Measurements from ENCODE around the gene NGEF. TPM values are rescaled to one million over a fixed set of nuclear protein-coding genes. Genes with fewer than 3 reads are reported as not detected.

NGEF gene
- total RNA-seq, 1 experiment from 2014 or later: 2.7 TPM

DNA sequence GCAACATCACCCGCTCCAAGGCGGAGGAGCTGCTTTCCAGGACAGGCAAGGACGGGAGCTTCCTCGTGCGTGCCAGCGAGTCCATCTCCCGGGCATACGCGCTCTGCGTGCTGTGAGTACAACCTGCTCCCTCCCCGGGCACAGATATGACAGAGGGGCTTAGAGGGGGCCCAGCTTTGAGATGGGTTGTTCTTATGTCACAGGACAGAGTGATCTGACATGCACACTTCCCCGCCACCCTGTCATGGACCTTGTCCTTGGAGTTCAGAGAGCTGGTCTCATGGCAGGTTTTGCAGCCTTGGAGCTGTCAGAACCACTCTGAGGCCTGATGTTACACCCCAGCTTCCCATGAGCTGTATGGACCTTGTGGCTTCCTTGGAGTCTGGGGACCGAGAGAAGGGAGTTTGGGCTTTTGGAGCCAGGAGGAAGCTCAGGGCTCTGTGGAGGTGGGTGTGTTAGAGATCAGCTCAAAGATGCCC lies 47.5 kb upstream of the NGEF start:
- BruUV-seq (replicated peaks): no TSS peak
- H3K4me1 Mint-ChIP-seq (ENCODE audit: insufficient read depth, unreplicated experiment): no peaks in the 10 kb centered on the region
- CTCF ChIA-PET: interaction anchor here (0.6 to 0.7 kb wide), 3 partner anchors 23 to 341 kb away, joined by 3 read pairs; no protein-coding TSS in a partner anchor
- TF ChIP-seq, protein P1, sequence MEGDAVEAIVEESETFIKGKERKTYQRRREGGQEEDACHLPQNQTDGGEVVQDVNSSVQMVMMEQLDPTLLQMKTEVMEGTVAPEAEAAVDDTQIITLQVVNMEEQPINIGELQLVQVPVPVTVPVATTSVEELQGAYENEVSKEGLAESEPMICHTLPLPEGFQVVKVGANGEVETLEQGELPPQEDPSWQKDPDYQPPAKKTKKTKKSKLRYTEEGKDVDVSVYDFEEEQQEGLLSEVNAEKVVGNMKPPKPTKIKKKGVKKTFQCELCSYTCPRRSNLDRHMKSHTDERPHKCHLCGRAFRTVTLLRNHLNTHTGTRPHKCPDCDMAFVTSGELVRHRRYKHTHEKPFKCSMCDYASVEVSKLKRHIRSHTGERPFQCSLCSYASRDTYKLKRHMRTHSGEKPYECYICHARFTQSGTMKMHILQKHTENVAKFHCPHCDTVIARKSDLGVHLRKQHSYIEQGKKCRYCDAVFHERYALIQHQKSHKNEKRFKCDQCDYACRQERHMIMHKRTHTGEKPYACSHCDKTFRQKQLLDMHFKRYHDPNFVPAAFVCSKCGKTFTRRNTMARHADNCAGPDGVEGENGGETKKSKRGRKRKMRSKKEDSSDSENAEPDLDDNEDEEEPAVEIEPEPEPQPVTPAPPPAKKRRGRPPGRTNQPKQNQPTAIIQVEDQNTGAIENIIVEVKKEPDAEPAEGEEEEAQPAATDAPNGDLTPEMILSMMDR (IDR thresholded peaks at IDR 0.05; ENCODE audit: unreplicated experiment): no peak
- no peak overlapping the region for H3K27ac Mint-ChIP-seq (ENCODE audit: low read depth, unreplicated experiment)
- POLR2A ChIA-PET: interaction anchor here (0.5 to 1.2 kb wide), 3 partner anchors 13 to 755 kb away, joined by 3 to 4 read pairs (median 3); no protein-coding TSS in a partner anchor
- DNase-seq (ENCODE audit: unreplicated experiment): no peak
- no peaks in the 10 kb centered on the region for H3K27me3 Mint-ChIP-seq (ENCODE audit: insufficient read depth, unreplicated experiment)
- intact Hi-C loops (cut with micrococcal nuclease): no loop called here
- H3K9me3 Mint-ChIP-seq (ENCODE audit: unreplicated experiment): no peaks in the 10 kb centered on the region
- H3K4me3 Mint-ChIP-seq (ENCODE audit: unreplicated experiment): no peak overlapping the region
- no peaks in the 10 kb centered on the region for H3K36me3 Mint-ChIP-seq (ENCODE audit: insufficient read depth, unreplicated experiment)

DNA sequence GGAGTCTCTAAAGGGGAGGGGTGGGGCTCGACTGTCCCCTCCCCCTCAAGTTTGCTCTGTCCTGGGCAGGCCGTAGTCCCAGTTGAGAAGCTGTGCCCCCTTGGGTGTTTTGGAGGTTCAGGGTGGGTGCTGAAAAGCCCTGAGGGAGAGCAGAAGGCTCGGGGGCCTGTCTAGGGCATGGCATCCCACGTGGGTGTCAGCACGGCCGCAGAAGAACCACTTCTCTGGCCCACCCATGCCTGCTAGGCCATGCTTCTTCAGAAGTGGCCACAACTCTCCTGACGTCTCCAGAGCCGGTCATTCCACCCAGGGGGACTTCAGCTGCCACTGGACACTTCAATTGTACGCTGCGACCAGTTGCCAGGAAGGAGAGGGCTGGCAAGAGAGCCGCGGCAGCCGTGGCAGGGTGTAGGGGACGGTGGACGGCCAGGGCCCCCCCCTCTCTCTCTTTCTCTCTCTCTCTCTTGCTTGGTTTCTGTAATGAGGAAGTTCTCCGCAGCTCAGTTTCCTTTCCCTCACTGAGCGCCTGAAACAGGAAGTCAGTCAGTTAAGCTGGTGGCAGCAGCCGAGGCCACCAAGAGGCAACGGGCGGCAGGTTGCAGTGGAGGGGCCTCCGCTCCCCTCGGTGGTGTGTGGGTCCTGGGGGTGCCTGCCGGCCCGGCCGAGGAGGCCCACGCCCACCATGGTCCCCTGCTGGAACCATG lies 46.9 kb upstream of the NGEF start, which contains the start of gene INPP5D:
Gene INPP5D (plus strand): TSS at position 546 of the 704 bp plus-strand sequence. CDS start 137 bp downstream, at position 683.
- POLR2A ChIA-PET: interaction anchor here (0.7 to 1.2 kb wide), 2 partner anchors 12 to 1904 kb away, joined by 3 to 4 read pairs; no protein-coding TSS in a partner anchor
- H3K4me1 Mint-ChIP-seq (ENCODE audit: insufficient read depth, unreplicated experiment): no peaks in the 10 kb centered on the region

DNA sequence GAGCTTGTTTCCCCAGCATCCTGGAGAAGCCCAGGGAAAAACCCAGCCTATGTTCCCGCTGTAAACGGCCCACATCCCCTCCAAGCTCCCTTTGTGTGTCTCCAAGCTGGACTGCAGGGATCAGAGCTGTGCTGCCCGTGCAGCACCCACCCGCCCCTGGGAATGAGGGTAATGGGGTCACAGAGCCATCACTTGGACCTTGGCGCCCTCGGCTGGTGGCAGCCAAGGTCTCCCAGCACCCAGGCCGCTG lies 46.4 kb upstream of the NGEF start:
- Mint-ChIP-seq H3K36me3 (ENCODE audit: insufficient read depth, unreplicated experiment) (no peaks in the 10 kb centered on the region), H3K4me1 (ENCODE audit: insufficient read depth, unreplicated experiment) (peaks cover 4% of the 10 kb centered on the region), H3K27me3 (ENCODE audit: insufficient read depth, unreplicated experiment) (no peaks in the 10 kb centered on the region), H3K4me3 (ENCODE audit: unreplicated experiment) (no peak overlapping the region), H3K9me3 (ENCODE audit: unreplicated experiment) (no peaks in the 10 kb centered on the region), H3K27ac (ENCODE audit: low read depth, unreplicated experiment) (no peak overlapping the region)
- DNase-seq (ENCODE audit: unreplicated experiment): no peak
- BruUV-seq (replicated peaks): no TSS peak
- TF ChIP-seq, protein P1 (IDR thresholded peaks at IDR 0.05; ENCODE audit: unreplicated experiment): no peak
- CTCF ChIA-PET: interaction anchor here (0.6 kb wide), 1 partner anchor 81 kb away, joined by 4 read pairs; no protein-coding TSS in a partner anchor
- POLR2A ChIA-PET: interaction anchor here (0.7 to 1.2 kb wide), 2 partner anchors 12 to 26 kb away, joined by 4 read pairs; no protein-coding TSS in a partner anchor
- intact Hi-C loops (cut with micrococcal nuclease): no loop called here

More for the DNA sequence above, 46.9 kb upstream of the NGEF start, which contains the start of gene INPP5D:
- Mint-ChIP-seq H3K36me3 (ENCODE audit: insufficient read depth, unreplicated experiment) (no peaks in the 10 kb centered on the region), H3K27ac (ENCODE audit: low read depth, unreplicated experiment) (no peak within 1 kb of the TSS), H3K9me3 (ENCODE audit: unreplicated experiment) (no peaks in the 10 kb centered on the region), H3K4me3 (ENCODE audit: unreplicated experiment) (no peak within 1 kb of the TSS), H3K27me3 (ENCODE audit: insufficient read depth, unreplicated experiment) (no peaks in the 10 kb centered on the region)
- TF ChIP-seq, protein P1 (IDR thresholded peaks at IDR 0.05; ENCODE audit: unreplicated experiment): no peak
- no TSS peak for BruUV-seq (replicated peaks)
- CTCF ChIA-PET: interaction anchor here (0.6 to 0.7 kb wide), 3 partner anchors 22 to 341 kb away, joined by 3 to 4 read pairs (median 3); no protein-coding TSS in a partner anchor
- intact Hi-C loops (cut with micrococcal nuclease): no loop called here
- DNase-seq (ENCODE audit: unreplicated experiment): no peak

DNA sequence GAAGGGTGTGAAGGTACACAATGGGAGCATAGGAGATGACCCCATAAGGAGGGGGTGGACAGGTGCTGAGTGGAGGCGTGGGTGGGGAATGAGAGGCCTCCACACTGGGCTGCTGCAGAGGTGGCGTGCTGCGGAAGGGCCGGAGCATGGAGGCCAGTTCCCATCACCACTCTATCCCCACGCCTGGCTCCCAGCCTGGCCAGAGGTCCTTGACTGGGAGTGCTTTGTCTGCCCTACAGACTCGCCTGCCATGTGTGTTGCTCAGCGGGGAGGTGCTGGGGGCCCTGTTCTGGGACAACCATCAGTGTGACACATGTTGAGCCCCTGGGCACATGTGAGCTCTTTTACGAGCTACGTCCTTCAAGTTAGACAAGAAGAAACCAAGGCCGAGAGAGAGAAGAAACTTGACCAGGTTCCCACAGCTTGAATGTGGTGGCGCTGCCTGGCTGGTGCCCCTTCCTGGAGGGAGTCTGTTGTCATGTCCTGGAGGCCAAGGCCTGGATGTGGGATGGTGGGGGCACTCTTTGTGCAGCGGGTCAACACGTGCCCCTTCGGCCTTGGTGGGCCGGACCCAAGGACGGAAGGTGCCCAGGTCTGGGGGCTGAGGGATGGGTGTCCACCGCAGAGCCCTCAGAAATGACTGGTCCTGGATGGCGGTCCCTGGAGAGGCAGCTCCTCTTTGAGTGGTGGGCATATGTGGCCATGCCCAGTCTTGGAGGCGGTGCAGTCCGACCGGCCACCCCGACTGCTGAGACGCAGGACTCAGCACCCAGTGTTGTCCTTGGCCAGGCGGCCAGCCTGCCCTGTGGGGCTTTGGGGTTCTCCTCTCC lies 45.9 kb upstream of the NGEF start:
- intact Hi-C loops (cut with micrococcal nuclease): no loop called here

More for the DNA sequence above, 45.9 kb upstream of the NGEF start:
- no peak for DNase-seq (ENCODE audit: unreplicated experiment)
- no peak overlapping the region for H3K4me3 Mint-ChIP-seq (ENCODE audit: unreplicated experiment)
- CTCF ChIA-PET: interaction anchor here (0.6 kb wide), 1 partner anchor 80 kb away, joined by 4 read pairs; no protein-coding TSS in a partner anchor
- H3K4me1 Mint-ChIP-seq (ENCODE audit: insufficient read depth, unreplicated experiment): peaks cover 7% of the 10 kb centered on the region
- H3K27me3 Mint-ChIP-seq (ENCODE audit: insufficient read depth, unreplicated experiment): no peaks in the 10 kb centered on the region
- TF ChIP-seq, protein P1 (IDR thresholded peaks at IDR 0.05; ENCODE audit: unreplicated experiment): no peak
- POLR2A ChIA-PET: interaction anchor here (0.7 kb wide), 1 partner anchor 27 kb away, joined by 4 read pairs; no protein-coding TSS in a partner anchor
- no peaks in the 10 kb centered on the region for H3K9me3 Mint-ChIP-seq (ENCODE audit: unreplicated experiment)
- no peaks in the 10 kb centered on the region for H3K36me3 Mint-ChIP-seq (ENCODE audit: insufficient read depth, unreplicated experiment)
- H3K27ac Mint-ChIP-seq (ENCODE audit: low read depth, unreplicated experiment): no peak overlapping the region
- BruUV-seq (replicated peaks): no TSS peak

Data from MCF 10A (cell line).